HepG2 (cell line): Measurements from ENCODE around the gene TADA3. TPM values are rescaled to one million over a fixed set of nuclear protein-coding genes. Genes with fewer than 3 reads are reported as not detected.

Source experiments
- CEBPZ ChIP-seq: IDR thresholded peaks from 2 replicates; pipeline ENCODE4 v1.6.1; 2012; ENCODE audit warnings: low read length, improper control_type of control experiment
- CREM ChIP-seq, 2 experiments: sonication (generic) in 1 of 2; formaldehyde crosslinking in 1 of 2; IDR thresholded peaks; 2 replicates each; pipeline versions ENCODE4 v1.4.0 to v1.6.1; 2016 to 2020; ENCODE audit warnings: antibody characterized with exemption in 1 of 2, mild to moderate bottlenecking in 1 of 2, missing genetic modification reagents in 1 of 2
- DMTF1 ChIP-seq: sonication (generic); formaldehyde crosslinking; IDR thresholded peaks from 2 replicates; pipeline ENCODE4 v1.4.0; 2020; ENCODE audit warnings: mild to moderate bottlenecking, missing genetic modification reagents
- JUNB ChIP-seq: sonication (generic); formaldehyde crosslinking; IDR thresholded peaks from 2 replicates; pipeline ENCODE4 v1.8.0; 2022; ENCODE audit warnings: missing genetic modification reagents, mild to moderate bottlenecking, borderline replicate concordance
- KLF12 ChIP-seq: sonication (generic); formaldehyde crosslinking; IDR thresholded peaks from 2 replicates; pipeline ENCODE4 v1.4.0; 2020; ENCODE audit warnings: missing genetic modification reagents, borderline replicate concordance
- PHF5A ChIP-seq: IDR thresholded peaks from one replicate; pipeline ENCODE4 v1.6.1; 2018; ENCODE audit warnings: low read depth, missing genetic modification reagents; ENCODE audit not compliant: unreplicated experiment
- SP1 ChIP-seq, 2 experiments: fragments of 450-650 bp in 1 of 2; sonication (generic) in 1 of 2; formaldehyde crosslinking in 1 of 2; IDR thresholded peaks; 2 replicates each; pipeline versions ENCODE4 v1.4.0 to v1.6.1; 2016 to 2020; ENCODE audit warnings: missing genetic modification reagents in 1 of 2
- TEAD3 ChIP-seq: optimal IDR thresholded peaks from 2 replicates; pipeline ENCODE3; 2016; ENCODE audit warnings: borderline replicate concordance
- TRIM22 ChIP-seq: fragments of 450-650 bp; IDR thresholded peaks from 2 replicates; pipeline ENCODE4 v1.6.1; 2017
- ZNF121 ChIP-seq: sonication (generic); formaldehyde crosslinking; IDR thresholded peaks from 2 replicates; pipeline ENCODE4 v1.5.0; 2020; ENCODE audit warnings: mild to moderate bottlenecking, missing genetic modification reagents
- ZNF24 ChIP-seq: fragments of 450-650 bp; IDR thresholded peaks from 2 replicates; pipeline ENCODE4 v1.6.1; 2017; ENCODE audit warnings: antibody characterized with exemption, mild to moderate bottlenecking
- ZNF552 ChIP-seq: sonication (generic); formaldehyde crosslinking; IDR thresholded peaks from 2 replicates; pipeline ENCODE4 v1.9.0; 2022; ENCODE audit warnings: missing genetic modification reagents, mild to moderate bottlenecking, borderline replicate concordance
- ZNF792 ChIP-seq: IDR thresholded peaks from 2 replicates; pipeline ENCODE4 v1.6.1; 2016
- ZNF83 ChIP-seq: sonication (generic); formaldehyde crosslinking; IDR thresholded peaks from 2 replicates; pipeline ENCODE4 v1.4.0; 2020; ENCODE audit warnings: missing genetic modification reagents, mild to moderate bottlenecking, borderline replicate concordance
- polyA plus RNA-seq, 8 experiments: library from polyadenylated mRNA; depleted of rRNA in 3 of 8; stranded (reverse) in 7 of 8; unstranded in 1 of 8; fragments of >200 nt; fragmentation: Illumina TruSeq in 4 of 8; extraction: Trizol in 4 of 8; gene quantifications; 2 replicates each; pipeline versions ENCODE4 v1.2.1 to v1.2.3, GENCODE V29; 2011 to 2016; ENCODE audit warnings: low read depth in 4 of 8, missing spikeins in 1 of 8, mixed read lengths in 1 of 8; ENCODE audit not compliant: insufficient read depth in 1 of 8
- total RNA-seq, 5 experiments: library from RNA; depleted of rRNA; stranded (reverse); fragments of >200 nt; fragmentation: Illumina TruSeq; extraction: Trizol; gene quantifications; 2 replicates each; pipeline ENCODE4 v1.2.3, GENCODE V29; 2016; ENCODE audit warnings: low read depth in 1 of 5
- TF ChIP-seq, protein P1 (sequence below): IDR thresholded peaks from 2 replicates; pipeline ENCODE4 v1.6.1; 2016; ENCODE audit warnings: missing genetic modification reagents, missing compliant biosample characterization
- TF ChIP-seq, protein P2 (sequence below): IDR thresholded peaks from 2 replicates; pipeline ENCODE4 v1.4.0; 2020; ENCODE audit warnings: mild to moderate bottlenecking, missing genetic modification reagents

TADA3 gene
- total and polyA plus RNA-seq, 2 of the 13 experiments (the other 11 are each of a cell fraction or from before 2014, with no cell fraction given) = 32.1 to 37.1 TPM

GRCh38 chr3:9749645-9750555 is 42.4 kb downstream of the TADA3 start, which contains the start of gene OGG1 (continued):
- peak; percentile 78; the same call in 1 of the 2 replicates for TF ChIP-seq DMTF1 (CRISPR knock-in tag)
- TF ChIP-seq CEBPZ = no peak
- no peak for TF ChIP-seq ZNF24
- TF ChIP-seq TEAD3 (CRISPR knock-in tag) = peak; percentile 34
- TF ChIP-seq PHF5A (CRISPR knock-in tag) = peak; percentile 27
- no peak for TF ChIP-seq TRIM22
- TF ChIP-seq JUNB = no peak
- TF ChIP-seq CREM (IDR thresholded peaks at IDR 0.05) = peak; percentile 41; the same call in 1 of the 2 replicates
- no peak for TF ChIP-seq CREM (CRISPR knock-in tag; IDR thresholded peaks at IDR 0.05)
- no peak for TF ChIP-seq SP1 (IDR thresholded peaks at IDR 0.05)
- TF ChIP-seq SP1 (CRISPR knock-in tag; IDR thresholded peaks at IDR 0.05) = peak; percentile 41; the same call in 1 of the 2 replicates
- TF ChIP-seq ZNF121 (CRISPR knock-in tag) = peak; percentile 28; the same call in 1 of the 2 replicates
- TF ChIP-seq, protein P1, sequence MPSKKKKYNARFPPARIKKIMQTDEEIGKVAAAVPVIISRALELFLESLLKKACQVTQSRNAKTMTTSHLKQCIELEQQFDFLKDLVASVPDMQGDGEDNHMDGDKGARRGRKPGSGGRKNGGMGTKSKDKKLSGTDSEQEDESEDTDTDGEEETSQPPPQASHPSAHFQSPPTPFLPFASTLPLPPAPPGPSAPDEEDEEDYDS (CRISPR knock-in tag) = peak; percentile 75
- peak; percentile 56; the same call in 1 of the 2 replicates for TF ChIP-seq KLF12 (CRISPR knock-in tag)
- TF ChIP-seq, protein P2, sequence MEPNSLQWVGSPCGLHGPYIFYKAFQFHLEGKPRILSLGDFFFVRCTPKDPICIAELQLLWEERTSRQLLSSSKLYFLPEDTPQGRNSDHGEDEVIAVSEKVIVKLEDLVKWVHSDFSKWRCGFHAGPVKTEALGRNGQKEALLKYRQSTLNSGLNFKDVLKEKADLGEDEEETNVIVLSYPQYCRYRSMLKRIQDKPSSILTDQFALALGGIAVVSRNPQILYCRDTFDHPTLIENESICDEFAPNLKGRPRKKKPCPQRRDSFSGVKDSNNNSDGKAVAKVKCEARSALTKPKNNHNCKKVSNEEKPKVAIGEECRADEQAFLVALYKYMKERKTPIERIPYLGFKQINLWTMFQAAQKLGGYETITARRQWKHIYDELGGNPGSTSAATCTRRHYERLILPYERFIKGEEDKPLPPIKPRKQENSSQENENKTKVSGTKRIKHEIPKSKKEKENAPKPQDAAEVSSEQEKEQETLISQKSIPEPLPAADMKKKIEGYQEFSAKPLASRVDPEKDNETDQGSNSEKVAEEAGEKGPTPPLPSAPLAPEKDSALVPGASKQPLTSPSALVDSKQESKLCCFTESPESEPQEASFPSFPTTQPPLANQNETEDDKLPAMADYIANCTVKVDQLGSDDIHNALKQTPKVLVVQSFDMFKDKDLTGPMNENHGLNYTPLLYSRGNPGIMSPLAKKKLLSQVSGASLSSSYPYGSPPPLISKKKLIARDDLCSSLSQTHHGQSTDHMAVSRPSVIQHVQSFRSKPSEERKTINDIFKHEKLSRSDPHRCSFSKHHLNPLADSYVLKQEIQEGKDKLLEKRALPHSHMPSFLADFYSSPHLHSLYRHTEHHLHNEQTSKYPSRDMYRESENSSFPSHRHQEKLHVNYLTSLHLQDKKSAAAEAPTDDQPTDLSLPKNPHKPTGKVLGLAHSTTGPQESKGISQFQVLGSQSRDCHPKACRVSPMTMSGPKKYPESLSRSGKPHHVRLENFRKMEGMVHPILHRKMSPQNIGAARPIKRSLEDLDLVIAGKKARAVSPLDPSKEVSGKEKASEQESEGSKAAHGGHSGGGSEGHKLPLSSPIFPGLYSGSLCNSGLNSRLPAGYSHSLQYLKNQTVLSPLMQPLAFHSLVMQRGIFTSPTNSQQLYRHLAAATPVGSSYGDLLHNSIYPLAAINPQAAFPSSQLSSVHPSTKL = no peak
- no peak; the same call in 1 of the 2 replicates for TF ChIP-seq ZNF552
- TF ChIP-seq ZNF83 (CRISPR knock-in tag) = 0 out of 2 replicates have a peak, but pooled peaks have one; percentile 79
- peak; percentile 65; the same call in 1 of the 2 replicates for TF ChIP-seq ZNF792 (CRISPR knock-in tag)
